ENCODE measurements around the gene SCGB1C1. TPM values are rescaled to one million over a fixed set of nuclear protein-coding genes. Genes with fewer than 3 reads are reported as not detected.

Gene SCGB1C1
- total and polyA plus RNA-seq, 12 donors, result not detected

DNA sequence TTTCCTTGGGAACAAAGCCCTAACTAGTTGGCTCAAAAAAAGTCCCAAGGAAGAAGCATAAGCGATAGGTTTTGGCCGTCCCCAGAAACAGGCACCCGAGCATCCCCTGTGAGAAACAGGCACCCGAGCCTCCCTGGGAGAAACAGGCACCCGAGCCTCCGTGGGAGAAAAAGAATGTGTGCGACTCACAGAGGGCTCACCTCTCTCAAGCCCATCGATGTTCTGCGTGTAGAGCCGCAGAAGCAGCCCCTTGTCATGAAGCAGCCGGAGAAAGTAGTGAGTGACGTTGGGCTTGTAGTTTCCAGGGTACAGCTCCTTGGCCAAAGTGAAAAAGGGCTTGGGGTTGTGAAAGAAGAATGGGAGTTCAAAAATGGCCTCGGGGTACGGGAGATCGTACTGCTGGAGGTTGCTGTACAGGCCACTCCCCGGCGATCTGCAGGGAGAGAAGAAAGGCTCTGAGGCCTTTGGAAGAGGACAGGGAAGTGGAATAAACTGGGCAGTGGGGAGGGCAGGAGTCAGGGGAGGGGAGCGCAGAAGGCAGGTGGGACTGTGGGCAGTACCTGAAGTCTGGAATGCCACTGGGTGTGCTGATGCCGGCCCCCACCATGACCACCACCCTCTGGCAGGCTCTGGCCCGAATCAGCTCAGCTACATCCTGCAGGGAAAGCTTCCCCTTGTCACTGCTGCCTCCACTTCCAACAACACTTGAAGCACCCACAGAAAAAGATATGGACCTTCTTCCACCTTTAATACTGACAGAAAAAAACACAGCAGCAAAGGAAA, 40.1 kb downstream of the SCGB1C1 start:
- H3K27me3 ChIP-seq, result no peaks in the 10 kb centered on the region
- H3K4me3 ChIP-seq, result no peak overlapping the region
- intact Hi-C loops (cut with DNase I), result no loop called here
- WGBS, 2 donors, result 91 to 92% methylated on average over 20 of the region's 20 CpGs
- H3K9me3 ChIP-seq, result no peaks in the 10 kb centered on the region
- ATAC-seq (no peak), DNase-seq (no peak)
- peaks cover 0 to 35% (median 3%) of the 10 kb centered on the region in 9 donors for H3K36me3 ChIP-seq
- TF ChIP-seq, protein P1, sequence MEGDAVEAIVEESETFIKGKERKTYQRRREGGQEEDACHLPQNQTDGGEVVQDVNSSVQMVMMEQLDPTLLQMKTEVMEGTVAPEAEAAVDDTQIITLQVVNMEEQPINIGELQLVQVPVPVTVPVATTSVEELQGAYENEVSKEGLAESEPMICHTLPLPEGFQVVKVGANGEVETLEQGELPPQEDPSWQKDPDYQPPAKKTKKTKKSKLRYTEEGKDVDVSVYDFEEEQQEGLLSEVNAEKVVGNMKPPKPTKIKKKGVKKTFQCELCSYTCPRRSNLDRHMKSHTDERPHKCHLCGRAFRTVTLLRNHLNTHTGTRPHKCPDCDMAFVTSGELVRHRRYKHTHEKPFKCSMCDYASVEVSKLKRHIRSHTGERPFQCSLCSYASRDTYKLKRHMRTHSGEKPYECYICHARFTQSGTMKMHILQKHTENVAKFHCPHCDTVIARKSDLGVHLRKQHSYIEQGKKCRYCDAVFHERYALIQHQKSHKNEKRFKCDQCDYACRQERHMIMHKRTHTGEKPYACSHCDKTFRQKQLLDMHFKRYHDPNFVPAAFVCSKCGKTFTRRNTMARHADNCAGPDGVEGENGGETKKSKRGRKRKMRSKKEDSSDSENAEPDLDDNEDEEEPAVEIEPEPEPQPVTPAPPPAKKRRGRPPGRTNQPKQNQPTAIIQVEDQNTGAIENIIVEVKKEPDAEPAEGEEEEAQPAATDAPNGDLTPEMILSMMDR (IDR thresholded peaks at IDR 0.05), result no peak
- H3K27ac ChIP-seq, result no peak overlapping the region
- H3K4me1 ChIP-seq, result peaks cover 0 to 24% (median 17%) of the 10 kb centered on the region in 9 donors

DNA sequence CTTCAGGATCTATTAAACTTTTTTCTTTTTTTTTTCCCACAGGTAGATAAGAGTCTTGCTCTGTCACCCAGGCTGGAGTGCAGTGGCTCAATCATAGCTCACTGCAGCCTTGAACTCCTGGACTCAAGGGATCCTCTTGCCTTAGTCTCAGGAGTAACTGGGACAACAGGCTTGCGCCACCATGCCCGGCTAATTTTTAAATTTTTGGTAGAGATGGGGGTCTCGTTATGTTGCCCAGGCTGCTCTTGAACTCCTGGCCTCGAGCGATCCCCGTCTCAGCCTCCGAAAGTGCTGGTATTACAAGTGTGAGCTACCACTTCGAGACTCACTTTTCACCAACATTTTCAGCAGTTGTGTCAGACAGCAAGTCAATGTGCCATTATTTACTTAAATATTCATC, 42.3 kb downstream of the SCGB1C1 start:
- peaks cover 0 to 38% (median 0%) of the 10 kb centered on the region in 9 donors for H3K36me3 ChIP-seq
- H3K4me1 ChIP-seq, result peaks cover 0 to 33% (median 25%) of the 10 kb centered on the region in 9 donors
- intact Hi-C loops (cut with DNase I), result loop anchor here in 1 of 10 donors (5.0 kb wide), 1 partner anchor 272 kb away; the partner anchor contains the start of gene RNH1
- no peak for DNase-seq
- no peaks in the 10 kb centered on the region for H3K9me3 ChIP-seq
- TF ChIP-seq, protein P1 (IDR thresholded peaks at IDR 0.05), result no peak
- H3K4me3 ChIP-seq, result peak overlapping the region; percentile 76 to 98 (median 90)
- ATAC-seq, result no peak
- WGBS, 2 donors, result 85 to 87% methylated on average over 8 of the region's 8 CpGs
- H3K27ac ChIP-seq, result peak overlapping the region in 6 of 10 donors; percentile 89 to 98 (median 94)
- H3K27me3 ChIP-seq, result no peaks in the 10 kb centered on the region

DNA sequence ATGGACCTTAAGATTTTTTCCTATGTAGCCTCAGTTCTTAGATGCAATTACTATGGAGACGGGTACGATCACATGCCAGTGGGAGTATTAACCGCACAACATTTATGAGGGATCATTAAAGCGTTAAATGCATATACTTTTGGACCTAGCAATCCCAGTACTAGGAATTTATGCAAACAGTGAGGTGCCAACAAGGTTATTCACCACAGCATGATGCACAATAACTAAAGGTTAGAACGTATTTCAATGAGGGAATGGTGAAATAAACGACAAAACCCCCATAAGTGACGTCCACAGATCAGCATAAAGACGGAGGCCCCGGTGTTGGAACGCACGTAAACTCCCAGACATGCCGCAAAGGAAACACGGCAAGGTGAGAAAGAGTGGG, 42.7 kb downstream of the SCGB1C1 start:
- peak in 5 of 8 donors; percentile 1 to 4 (median 1) for ATAC-seq
- peak overlapping the region; percentile 76 to 98 (median 90) for H3K4me3 ChIP-seq
- TF ChIP-seq, protein P1 (IDR thresholded peaks at IDR 0.05), result no peak
- H3K27me3 ChIP-seq, result no peaks in the 10 kb centered on the region
- peaks cover 0 to 41% (median 4%) of the 10 kb centered on the region in 9 donors for H3K36me3 ChIP-seq
- H3K4me1 ChIP-seq, result peaks cover 0 to 33% (median 25%) of the 10 kb centered on the region in 9 donors
- H3K9me3 ChIP-seq, result no peaks in the 10 kb centered on the region
- H3K27ac ChIP-seq, result peak overlapping the region; percentile 86 to 98 (median 94)
- intact Hi-C loops (cut with DNase I), result loop anchor here in 1 of 10 donors (5.0 kb wide), 1 partner anchor 272 kb away; the partner anchor contains the start of gene RNH1
- 2 to 4% methylated on average over 13 of the region's 13 CpGs for WGBS, 2 donors
- DNase-seq, result no peak

DNA sequence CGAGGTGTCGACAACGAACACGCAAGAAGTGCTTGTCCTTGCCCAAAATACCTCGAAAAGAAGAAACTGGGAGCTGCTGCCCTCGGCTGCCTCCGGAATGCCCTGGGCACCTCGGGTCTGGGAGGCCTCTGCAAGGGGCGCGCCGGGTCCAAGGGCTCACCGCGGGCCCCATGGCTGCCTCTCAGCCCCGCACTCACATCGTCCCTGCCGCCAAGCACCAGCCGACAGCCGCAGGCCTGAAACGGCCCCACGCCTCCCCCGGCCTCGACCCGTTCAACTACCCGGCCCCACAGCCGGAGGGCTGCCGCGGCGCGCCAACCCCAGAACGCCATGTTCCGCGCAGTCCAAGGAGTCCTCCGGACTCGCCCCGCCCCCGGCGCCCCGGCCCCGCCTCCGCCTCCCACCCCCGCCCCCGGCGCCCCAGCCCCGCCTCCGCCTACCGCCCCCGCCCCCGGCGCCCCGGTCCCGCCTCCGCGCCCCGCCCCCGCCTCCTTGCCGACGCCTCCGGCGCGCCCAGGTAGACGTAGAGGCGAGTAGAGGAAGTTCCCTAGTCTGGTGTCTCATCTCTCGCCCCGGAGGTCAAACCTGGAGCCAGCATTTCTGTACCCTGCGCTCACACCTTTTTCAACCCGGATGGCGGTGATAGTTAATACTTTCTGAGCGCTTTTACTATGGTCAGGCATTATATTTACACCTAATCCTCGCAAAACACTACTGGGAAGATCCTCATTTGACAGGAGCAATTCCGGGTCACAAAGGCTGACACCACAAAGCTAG, 43.3 kb downstream of the SCGB1C1 start, which contains the start of gene SIRT3:
Gene SIRT3, minus strand, starts transcription at position 346 of the 777 bp plus-strand sequence. Its CDS starts 14 bp downstream, at position 332.
- TF ChIP-seq, protein P1 (IDR thresholded peaks at IDR 0.05), result peak in 1 of 9 donors; percentile 12
- H3K4me1 ChIP-seq, result peaks cover 0 to 37% (median 29%) of the 10 kb centered on the region in 9 donors
- peaks cover 0 to 47% (median 4%) of the 10 kb centered on the region in 9 donors for H3K36me3 ChIP-seq
- H3K27me3 ChIP-seq, result no peaks in the 10 kb centered on the region
- DNase-seq (peak; percentile 79 to 86), ATAC-seq (peak; percentile 88 to 94 (median 91))
- peak within 1 kb of the TSS; percentile 76 to 98 (median 90) for H3K4me3 ChIP-seq
- H3K9me3 ChIP-seq, result no peaks in the 10 kb centered on the region
- H3K27ac ChIP-seq, result peak within 1 kb of the TSS; percentile 86 to 98 (median 94)
- intact Hi-C loops (cut with DNase I), result loop anchor here in 4 of 10 donors (1.0 to 5.0 kb wide), 4 partner anchors 27 to 271 kb away; partner anchors contain the start of gene RNH1 (in 1 of the 4)
- 0 to 1% methylated on average over 45 to 66 of the region's 70 CpGs for WGBS, 2 donors
